Activated naive CD8-positive, alpha-beta T cell treated with anti-CD3 and anti-CD28 coated beads, Interleukin-2, amount 50 U/mL, for 24 hours (primary cell): ENCODE measurements around the gene SMARCA4.
"Not testable (repeated sequence)": the region's sequence is repeated elsewhere in the genome, so short reads cannot be mapped to it uniquely, and the experiment has no call there.

ENCODE experiments used
- ATAC-seq: fragments of 150-1000 bp; cut with Tn5 transposase; one replicate; pipeline ENCODE4 v1.10.0; 2021
- DNase-seq: peaks from one replicate; pipeline ENCODE4 v3.0.0; 2021
- H3K27ac Mint-ChIP-seq: one replicate; pipeline ENCODE4 v1.8.0; 2021; ENCODE audit warnings: mild to moderate bottlenecking, mixed read lengths
- H3K27me3 Mint-ChIP-seq: one replicate; pipeline ENCODE4 v1.8.0; 2021; ENCODE audit warnings: mixed read lengths
- H3K36me3 Mint-ChIP-seq: one replicate; pipeline ENCODE4 v1.8.0; 2021; ENCODE audit warnings: low read depth, mixed read lengths
- H3K4me1 Mint-ChIP-seq: one replicate; pipeline ENCODE4 v1.8.0; 2021; ENCODE audit warnings: mixed read lengths
- H3K4me3 Mint-ChIP-seq: one replicate; pipeline ENCODE4 v1.8.0; 2021; ENCODE audit warnings: mild to moderate bottlenecking, moderate library complexity, mixed read lengths
- H3K9me3 Mint-ChIP-seq: one replicate; pipeline ENCODE4 v1.8.0; 2021; ENCODE audit warnings: mixed read lengths

SMARCA4 gene

GRCh38 chr19:11064831-11065303, 104.0 kb downstream of the SMARCA4 start:
- H3K4me3 Mint-ChIP-seq = no peak overlapping the region
- H3K9me3 Mint-ChIP-seq = no peaks in the 10 kb centered on the region
- peaks cover 25% of the 10 kb centered on the region for H3K36me3 Mint-ChIP-seq
- DNase-seq (no peak), ATAC-seq (no peak)
- H3K27ac Mint-ChIP-seq = no peak overlapping the region
- no peaks in the 10 kb centered on the region for H3K27me3 Mint-ChIP-seq
- peaks cover 1% of the 10 kb centered on the region for H3K4me1 Mint-ChIP-seq

- no peak overlapping the region for H3K27ac Mint-ChIP-seq
- H3K4me1 Mint-ChIP-seq = peaks cover 1% of the 10 kb centered on the region
- no peaks in the 10 kb centered on the region for H3K9me3 Mint-ChIP-seq
- no peak overlapping the region for H3K4me3 Mint-ChIP-seq
- H3K27me3 Mint-ChIP-seq = no peaks in the 10 kb centered on the region
- peaks cover 25% of the 10 kb centered on the region for H3K36me3 Mint-ChIP-seq
- DNase-seq (no peak), ATAC-seq (no peak)
These were observed 105.5 kb downstream of the SMARCA4 start for GRCh38 chr19:11066326-11066725.

GRCh38 chr19:11067356-11068113, 106.7 kb downstream of the SMARCA4 start:
- DNase-seq = no peak
- no peaks in the 10 kb centered on the region for H3K27me3 Mint-ChIP-seq
- no peaks in the 10 kb centered on the region for H3K9me3 Mint-ChIP-seq
- H3K4me1 Mint-ChIP-seq = peaks cover 1% of the 10 kb centered on the region
- H3K36me3 Mint-ChIP-seq = peaks cover 20% of the 10 kb centered on the region
- no peak overlapping the region for H3K4me3 Mint-ChIP-seq
- no peak for ATAC-seq
- H3K27ac Mint-ChIP-seq = no peak overlapping the region

- Mint-ChIP-seq H3K4me1 (peaks cover 4% of the 10 kb centered on the region), H3K9me3 (no peaks in the 10 kb centered on the region), H3K36me3 (peaks cover 17% of the 10 kb centered on the region), H3K27ac (peak overlapping the region; percentile 40), H3K4me3 (no peak overlapping the region), H3K27me3 (no peaks in the 10 kb centered on the region)
- ATAC-seq (no peak), DNase-seq (no peak)
These were observed 108.7 kb downstream of the SMARCA4 start for GRCh38 chr19:11069561-11069960.

GRCh38 chr19:11070123-11070522, 109.3 kb downstream of the SMARCA4 start:
- ATAC-seq (no peak), DNase-seq (no peak)
- Mint-ChIP-seq H3K4me3 (no peak overlapping the region), H3K27ac (no peak overlapping the region), H3K27me3 (no peaks in the 10 kb centered on the region), H3K4me1 (peaks cover 6% of the 10 kb centered on the region), H3K36me3 (peaks cover 15% of the 10 kb centered on the region), H3K9me3 (no peaks in the 10 kb centered on the region)

- Mint-ChIP-seq H3K9me3 (no peaks in the 10 kb centered on the region), H3K4me1 (peaks cover 6% of the 10 kb centered on the region), H3K36me3 (no peaks in the 10 kb centered on the region), H3K27me3 (no peaks in the 10 kb centered on the region), H3K4me3 (no peak overlapping the region), H3K27ac (no peak overlapping the region)
- no peak for DNase-seq
- no peak for ATAC-seq
These were observed 112.7 kb downstream of the SMARCA4 start for GRCh38 chr19:11073568-11073967.

- DNase-seq, H3K27ac Mint-ChIP-seq, H3K4me3 Mint-ChIP-seq, H3K9me3 Mint-ChIP-seq, H3K36me3 Mint-ChIP-seq, H3K4me1 Mint-ChIP-seq, ATAC-seq, H3K27me3 Mint-ChIP-seq: not testable (repeated sequence)
These were observed 116.0 kb downstream of the SMARCA4 start for GRCh38 chr19:11076792-11077191.

- ATAC-seq = no peak
- Mint-ChIP-seq H3K4me3 (no peak overlapping the region), H3K4me1 (peaks cover 5% of the 10 kb centered on the region), H3K27me3 (no peaks in the 10 kb centered on the region), H3K9me3 (no peaks in the 10 kb centered on the region), H3K27ac (no peak overlapping the region), H3K36me3 (no peaks in the 10 kb centered on the region)
- DNase-seq = no peak
These were observed 118.1 kb downstream of the SMARCA4 start for GRCh38 chr19:11078893-11079292.

- Mint-ChIP-seq H3K4me1 (peaks cover 3% of the 10 kb centered on the region), H3K9me3 (no peaks in the 10 kb centered on the region), H3K27me3 (no peaks in the 10 kb centered on the region), H3K36me3 (no peaks in the 10 kb centered on the region), H3K4me3 (no peak overlapping the region), H3K27ac (no peak overlapping the region)
- DNase-seq = no peak
- ATAC-seq = no peak
These were observed 119.2 kb downstream of the SMARCA4 start for GRCh38 chr19:11079999-11080398.

- Mint-ChIP-seq H3K27ac (peak overlapping the region; percentile 97), H3K4me3 (no peak overlapping the region), H3K4me1 (peaks cover 39% of the 10 kb centered on the region), H3K36me3 (peaks cover 15% of the 10 kb centered on the region), H3K9me3 (no peaks in the 10 kb centered on the region), H3K27me3 (no peaks in the 10 kb centered on the region)
- no peak for ATAC-seq
- no peak for DNase-seq
These were observed 127.2 kb downstream of the SMARCA4 start for GRCh38 chr19:11087870-11088505.

- Mint-ChIP-seq H3K4me3 (peak overlapping the region; percentile 90), H3K4me1 (peaks cover 45% of the 10 kb centered on the region), H3K27me3 (no peaks in the 10 kb centered on the region), H3K27ac (peak overlapping the region; percentile 97), H3K9me3 (no peaks in the 10 kb centered on the region), H3K36me3 (peaks cover 16% of the 10 kb centered on the region)
- ATAC-seq (no peak), DNase-seq (no peak)
These were observed 127.8 kb downstream of the SMARCA4 start for GRCh38 chr19:11088506-11089253.

GRCh38 chr19:11089254-11090013, 128.6 kb downstream of the SMARCA4 start, which contains the start of gene LDLR:
TSS of gene LDLR (plus strand) at chr19:11089463. CDS start at chr19:11089549, 86 bp downstream.
- Mint-ChIP-seq H3K27ac (peak within 1 kb of the TSS; percentile 97), H3K36me3 (peaks cover 19% of the 10 kb centered on the region), H3K9me3 (no peaks in the 10 kb centered on the region), H3K4me3 (peak within 1 kb of the TSS; percentile 90), H3K4me1 (peaks cover 50% of the 10 kb centered on the region), H3K27me3 (no peaks in the 10 kb centered on the region)
- ATAC-seq (peak; percentile 64), DNase-seq (peak; percentile 78)

- Mint-ChIP-seq H3K36me3 (peaks cover 24% of the 10 kb centered on the region), H3K27ac (peak overlapping the region; percentile 97), H3K4me3 (peak overlapping the region; percentile 90), H3K4me1 (peaks cover 53% of the 10 kb centered on the region)
- not testable (repeated sequence) for H3K27me3 Mint-ChIP-seq, H3K9me3 Mint-ChIP-seq, DNase-seq
- ATAC-seq = peak; percentile 2
These were observed 129.1 kb downstream of the SMARCA4 start for GRCh38 chr19:11090014-11090263.

- H3K27ac Mint-ChIP-seq = peak overlapping the region; percentile 97
- peak overlapping the region; percentile 90 for H3K4me3 Mint-ChIP-seq
- DNase-seq = peak; percentile 98
- H3K27me3 Mint-ChIP-seq = no peaks in the 10 kb centered on the region
- ATAC-seq = peak; percentile 88
- H3K36me3 Mint-ChIP-seq = peaks cover 27% of the 10 kb centered on the region
- peaks cover 54% of the 10 kb centered on the region for H3K4me1 Mint-ChIP-seq
- H3K9me3 Mint-ChIP-seq = no peaks in the 10 kb centered on the region
These were observed 129.6 kb downstream of the SMARCA4 start for GRCh38 chr19:11090264-11090996.
